Esophagus muscularis mucosa (tissue), 4 donors: Measurements from ENCODE around the gene PTPN4. TPM values are rescaled to one million over a fixed set of nuclear protein-coding genes. Genes with fewer than 3 reads are reported as not detected.

Source experiments
- DNase-seq: peaks from one replicate; pipeline ENCODE4 v3.0.0-alpha.2; 2017; ENCODE audit errors: extremely low spot score
- H3K27ac ChIP-seq, 4 donors: fragments of 200-600 bp; sonication (generic); replicated peaks in 1 of 4; 1 replicate in 3 of 4; 2 replicates in 1 of 4; pipeline ENCODE4 v1.5.1; 2016 to 2019; ENCODE audit warnings: mild to moderate bottlenecking in 1 of 4
- H3K27me3 ChIP-seq, 4 donors: fragments of 200-600 bp; sonication (generic); one replicate each; pipeline versions ENCODE4 v1.5.1 to v1.6.0; 2016 to 2019
- H3K36me3 ChIP-seq, 4 donors: fragments of 200-600 bp; sonication (generic); one replicate each; pipeline ENCODE4 v1.5.1; 2016 to 2019
- H3K4me1 ChIP-seq, 4 donors: fragments of 200-600 bp; sonication (generic); one replicate each; pipeline ENCODE4 v1.5.1; 2016 to 2019
- H3K4me3 ChIP-seq, 4 donors: fragments of 200-600 bp; sonication (generic); 1 replicate in 2 of 4; 2 replicates in 2 of 4; pipeline ENCODE4 v1.5.1; 2016 to 2019; ENCODE audit warnings: mild to moderate bottlenecking in 4 of 4, moderate library complexity in 1 of 4
- H3K9me3 ChIP-seq, 4 donors: fragments of 200-600 bp; sonication (generic); 1 replicate in 3 of 4; 2 replicates in 1 of 4; pipeline ENCODE4 v1.5.1; 2016 to 2019
- EP300 ChIP-seq: sonication (generic); formaldehyde crosslinking; IDR thresholded peaks from one replicate; pipeline ENCODE4 v1.6.1; 2017; ENCODE audit warnings: antibody characterized with exemption
- POLR2A ChIP-seq: fragments of 450-650 bp; IDR thresholded peaks from one replicate; pipeline ENCODE4 v1.6.1; 2017; ENCODE audit warnings: antibody characterized with exemption, moderate library complexity, mild to moderate bottlenecking, low read depth
- POLR2AphosphoS5 ChIP-seq, 2 donors: sonication (generic); formaldehyde crosslinking; IDR thresholded peaks; one replicate each; pipeline ENCODE4 v1.6.1; 2017; ENCODE audit warnings: antibody characterized with exemption in 2 of 2
- WGBS: methylation state at CpG from one replicate; pipeline ENCODE4 v1.1.5; 2018; 5-methylcytosine and 5-hydroxymethylcytosine counted together
- intact Hi-C: fragments of 100-400 bp; cut with DNase I; formaldehyde crosslinking; loops from one replicate; pipeline ENCODE4 v1.15.1; 2023
- total RNA-seq, 4 donors: library from RNA; depleted of rRNA; stranded (reverse); fragments of >200 nt; gene quantifications; one replicate each; pipeline versions ENCODE4 v1.1.0 to v1.2.1, GENCODE V29; 2016
- TF ChIP-seq, protein P1 (sequence below), 3 experiments: fragments of 200-600 bp in 2 of 3; fragments of 450-650 bp in 1 of 3; sonication (generic) in 2 of 3; IDR thresholded peaks; one replicate each; pipeline ENCODE4 v1.5.1; 2017 to 2019; ENCODE audit warnings: antibody characterized with exemption in 3 of 3, mild to moderate bottlenecking in 2 of 3, moderate library complexity in 1 of 3

PTPN4 gene
- total RNA-seq, 4 donors from 2014 or later = 21.3 to 39.9 (median 24.7) TPM

DNA sequence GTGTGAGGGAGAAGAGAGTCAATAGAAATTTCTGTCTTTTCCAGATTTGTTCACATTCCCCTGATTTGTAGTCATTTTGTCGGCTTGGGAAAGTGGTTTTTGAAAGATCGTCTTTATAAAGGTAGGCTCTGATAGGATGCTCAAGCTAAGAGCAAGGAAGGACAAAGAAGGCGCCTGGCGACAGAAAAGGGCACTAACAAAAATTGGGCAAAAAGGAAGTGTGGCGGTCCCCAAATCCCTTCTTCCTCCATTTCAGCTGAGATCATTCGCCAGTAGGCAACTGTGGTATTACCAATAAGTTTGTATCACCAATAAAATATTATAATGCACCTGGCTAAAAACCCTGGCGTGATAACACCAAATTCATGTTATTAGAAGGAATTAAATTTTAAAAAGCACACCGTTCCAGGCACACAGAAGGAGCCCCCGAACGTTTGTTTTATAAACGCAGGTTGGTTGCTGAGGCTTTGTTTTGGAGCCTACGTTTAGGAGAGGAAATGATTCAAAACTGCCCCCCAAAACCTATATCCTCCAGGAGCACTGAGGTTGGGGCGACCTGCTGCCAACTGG, 756 bp upstream of the PTPN4 start:
- Histone ChIP-seq H3K4me1 (peaks cover 14 to 38% (median 31%) of the 10 kb centered on the region in 4 donors), H3K36me3 (no peaks in the 10 kb centered on the region), H3K27me3 (no peaks in the 10 kb centered on the region), H3K4me3 (peak overlapping the region; percentile 69 to 91 (median 80)), H3K27ac (peak overlapping the region; percentile 91 to 94 (median 92)), H3K9me3 (no peaks in the 10 kb centered on the region)
- no peak for DNase-seq
- 31% methylated on average over 13 of the region's 13 CpGs for WGBS
- no peak for TF ChIP-seq POLR2A
- TF ChIP-seq EP300 = no peak
- TF ChIP-seq, protein P1, sequence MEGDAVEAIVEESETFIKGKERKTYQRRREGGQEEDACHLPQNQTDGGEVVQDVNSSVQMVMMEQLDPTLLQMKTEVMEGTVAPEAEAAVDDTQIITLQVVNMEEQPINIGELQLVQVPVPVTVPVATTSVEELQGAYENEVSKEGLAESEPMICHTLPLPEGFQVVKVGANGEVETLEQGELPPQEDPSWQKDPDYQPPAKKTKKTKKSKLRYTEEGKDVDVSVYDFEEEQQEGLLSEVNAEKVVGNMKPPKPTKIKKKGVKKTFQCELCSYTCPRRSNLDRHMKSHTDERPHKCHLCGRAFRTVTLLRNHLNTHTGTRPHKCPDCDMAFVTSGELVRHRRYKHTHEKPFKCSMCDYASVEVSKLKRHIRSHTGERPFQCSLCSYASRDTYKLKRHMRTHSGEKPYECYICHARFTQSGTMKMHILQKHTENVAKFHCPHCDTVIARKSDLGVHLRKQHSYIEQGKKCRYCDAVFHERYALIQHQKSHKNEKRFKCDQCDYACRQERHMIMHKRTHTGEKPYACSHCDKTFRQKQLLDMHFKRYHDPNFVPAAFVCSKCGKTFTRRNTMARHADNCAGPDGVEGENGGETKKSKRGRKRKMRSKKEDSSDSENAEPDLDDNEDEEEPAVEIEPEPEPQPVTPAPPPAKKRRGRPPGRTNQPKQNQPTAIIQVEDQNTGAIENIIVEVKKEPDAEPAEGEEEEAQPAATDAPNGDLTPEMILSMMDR (IDR thresholded peaks at IDR 0.05) = no peak
- TF ChIP-seq POLR2AphosphoS5 (IDR thresholded peaks at IDR 0.05) = no peak
- intact Hi-C loops = no loop called here

DNA sequence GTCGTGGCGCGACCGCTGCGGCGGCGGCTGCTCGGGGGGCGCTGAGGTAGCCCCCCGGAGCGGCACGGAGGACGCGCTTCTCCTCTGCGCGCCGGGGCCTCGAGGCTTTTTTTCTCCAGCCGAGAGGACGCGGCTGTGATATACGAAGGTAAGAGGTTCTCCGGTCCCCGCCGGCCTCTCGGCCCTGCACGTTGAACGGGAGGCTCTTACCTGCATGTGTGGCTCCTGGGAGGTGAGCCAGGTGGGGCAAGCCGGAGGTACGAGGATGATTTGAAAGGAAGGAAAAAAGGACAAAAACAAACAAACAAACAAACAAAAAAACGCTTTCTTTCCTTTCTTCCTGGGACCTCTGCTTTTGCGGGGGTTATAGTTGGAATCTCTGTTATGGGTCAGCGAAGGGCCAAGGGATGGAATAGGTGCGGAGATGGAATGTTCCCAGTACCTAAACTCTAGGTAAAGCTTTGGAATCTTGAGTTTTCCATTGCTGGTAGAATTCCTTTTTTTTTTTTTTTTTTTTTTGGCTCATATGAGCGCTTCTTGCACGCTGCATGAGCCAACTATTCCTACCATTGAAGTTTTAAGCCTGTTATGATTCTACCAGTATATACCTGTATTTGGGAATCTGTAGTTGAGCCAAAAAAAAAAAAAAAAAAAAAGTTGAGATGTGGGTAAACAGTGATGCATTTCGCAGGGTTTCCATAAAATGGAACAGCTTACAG, 674 bp downstream of the PTPN4 start:
- peak overlapping the region; percentile 69 to 91 (median 80) for H3K4me3 ChIP-seq
- intact Hi-C loops = loop anchor here (10.0 kb wide), 1 partner anchor 254 kb away; the partner anchor contains the start of gene EPB41L5
- peak overlapping the region; percentile 91 to 94 (median 92) for H3K27ac ChIP-seq
- no peaks in the 10 kb centered on the region for H3K9me3 ChIP-seq
- no peaks in the 10 kb centered on the region for H3K27me3 ChIP-seq
- DNase-seq = no peak
- TF ChIP-seq EP300 (no peak), POLR2AphosphoS5 (IDR thresholded peaks at IDR 0.05) (no peak), POLR2A (no peak)
- TF ChIP-seq, protein P1 (IDR thresholded peaks at IDR 0.05) = no peak
- H3K36me3 ChIP-seq = no peaks in the 10 kb centered on the region
- WGBS = 2% methylated on average over 25 of the region's 37 CpGs
- peaks cover 14 to 38% (median 31%) of the 10 kb centered on the region in 4 donors for H3K4me1 ChIP-seq

DNA sequence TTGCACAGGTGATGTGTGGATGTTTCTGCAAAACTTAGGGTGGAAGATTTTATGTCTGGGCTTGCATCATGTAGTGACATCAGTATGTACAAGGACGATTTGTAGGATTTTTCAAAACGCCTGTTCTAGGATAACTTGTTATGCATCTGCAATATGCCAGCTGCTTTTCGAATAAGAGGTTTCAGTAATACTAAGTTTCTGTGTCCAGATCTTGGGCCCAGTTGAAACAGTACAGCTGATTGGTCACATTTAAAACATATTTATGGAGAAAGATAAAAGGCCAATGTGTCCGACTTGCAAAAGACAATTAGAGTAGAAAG, 1.2 kb downstream of the PTPN4 start:
- H3K4me1 ChIP-seq = peaks cover 14 to 38% (median 31%) of the 10 kb centered on the region in 4 donors
- DNase-seq = no peak
- 4% methylated on average over 4 of the region's 4 CpGs for WGBS
- H3K27me3 ChIP-seq = no peaks in the 10 kb centered on the region
- TF ChIP-seq, protein P1 (IDR thresholded peaks at IDR 0.05) = no peak
- no peak for TF ChIP-seq EP300
- no peak for TF ChIP-seq POLR2A
- no peak for TF ChIP-seq POLR2AphosphoS5 (IDR thresholded peaks at IDR 0.05)
- H3K4me3 ChIP-seq = peak overlapping the region; percentile 69 to 91 (median 80)
- no peaks in the 10 kb centered on the region for H3K36me3 ChIP-seq
- intact Hi-C loops = loop anchor here (10.0 kb wide), 1 partner anchor 254 kb away; the partner anchor contains the start of gene EPB41L5
- no peaks in the 10 kb centered on the region for H3K9me3 ChIP-seq
- no peak overlapping the region for H3K27ac ChIP-seq

DNA sequence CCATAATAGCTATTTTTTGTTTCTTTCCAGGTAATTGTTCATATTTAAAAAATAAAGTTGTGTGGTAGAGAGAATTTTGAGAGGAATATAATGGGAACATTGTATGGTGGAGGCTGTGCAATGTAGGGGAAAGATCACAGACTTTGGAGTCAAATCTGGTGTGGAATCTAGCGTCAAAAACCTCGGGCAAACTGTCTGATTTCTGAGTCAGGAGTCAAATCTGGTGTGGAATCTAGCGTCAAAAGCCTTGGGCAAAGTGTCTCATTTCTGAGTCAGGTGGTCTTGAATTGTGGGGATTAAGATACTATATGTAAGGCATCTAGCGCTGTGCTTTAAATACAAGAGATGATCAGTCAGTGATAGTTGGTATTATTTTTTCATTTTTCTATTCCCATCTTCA, 5.1 kb downstream of the PTPN4 start:
- no peak overlapping the region for H3K27ac ChIP-seq
- DNase-seq = no peak
- H3K9me3 ChIP-seq = no peaks in the 10 kb centered on the region
- no peaks in the 10 kb centered on the region for H3K36me3 ChIP-seq
- no peaks in the 10 kb centered on the region for H3K27me3 ChIP-seq
- WGBS = 89% methylated on average over 4 of the region's 4 CpGs
- peaks cover 14 to 33% (median 25%) of the 10 kb centered on the region in 4 donors for H3K4me1 ChIP-seq
- intact Hi-C loops = loop anchor here (10.0 kb wide), 1 partner anchor 250 kb away; the partner anchor contains the start of gene EPB41L5
- TF ChIP-seq, protein P1 (IDR thresholded peaks at IDR 0.05) = no peak
- no peak for TF ChIP-seq EP300
- TF ChIP-seq POLR2A = no peak
- TF ChIP-seq POLR2AphosphoS5 (IDR thresholded peaks at IDR 0.05) = no peak
- no peak overlapping the region for H3K4me3 ChIP-seq
